Heart right ventricle (tissue), 16 donors: ENCODE data around the gene ANO4. TPM values are rescaled to one million over a fixed set of nuclear protein-coding genes. Genes with fewer than 3 reads are reported as not detected.

Source experiments
- ATAC-seq, 8 donors: fragments of 200-7000 bp; cut with Tn5 transposase; one replicate each; pipeline ENCODE4 v1.9.1; 2020; ENCODE audit warnings: mild to moderate bottlenecking in 8 of 8, moderate library complexity in 8 of 8, moderate number of reproducible peaks in 1 of 8
- DNase-seq, 2 donors: peaks; one replicate each; pipeline ENCODE4 v3.0.0-alpha.2; 2020
- H3K27ac ChIP-seq, 10 donors: fragments of 200-600 bp; sonication (generic) in 2 of 10; one replicate each; pipeline versions ENCODE4 v1.5.0 to v1.8.0; 2020 to 2022; ENCODE audit warnings: mild to moderate bottlenecking in 3 of 10
- H3K27me3 ChIP-seq, 7 donors: fragments of 200-600 bp; one replicate each; pipeline ENCODE4 v1.8.0; 2021 to 2022; ENCODE audit warnings: mild to moderate bottlenecking in 2 of 7
- H3K36me3 ChIP-seq, 9 donors: fragments of 200-600 bp; sonication (generic) in 1 of 9; one replicate each; pipeline versions ENCODE4 v1.5.0 to v1.8.0; 2020 to 2022; ENCODE audit warnings: mild to moderate bottlenecking in 2 of 9
- H3K4me1 ChIP-seq, 9 donors: fragments of 200-600 bp; sonication (generic) in 1 of 9; one replicate each; pipeline versions ENCODE4 v1.5.0 to v1.8.0; 2020 to 2022; ENCODE audit warnings: mild to moderate bottlenecking in 4 of 9
- H3K4me3 ChIP-seq, 10 donors: fragments of 200-600 bp; sonication (generic) in 2 of 10; one replicate each; pipeline versions ENCODE4 v1.5.0 to v1.8.0; 2020 to 2022; ENCODE audit warnings: mild to moderate bottlenecking in 7 of 10, moderate library complexity in 2 of 10
- H3K9me3 ChIP-seq, 11 donors: fragments of 200-600 bp in 10 of 11; sonication (generic) in 2 of 11; one replicate each; pipeline versions ENCODE4 v1.5.0 to v1.8.0; 2013 to 2022; ENCODE audit warnings: mild to moderate bottlenecking in 2 of 11, control low read depth in 1 of 11, moderate library complexity in 1 of 11
- WGBS, 2 donors: extraction: QIAGEN DNeasy Blood & Tissue Kit; methylation state at CpG; one replicate each; pipeline ENCODE4 v1.1.7; 2013; ENCODE audit warnings: inconsistent platforms in 1 of 2; 5-methylcytosine and 5-hydroxymethylcytosine counted together
- intact Hi-C, 10 donors: fragments of 100-400 bp; cut with DNase I; formaldehyde crosslinking; loops; one replicate each; pipeline versions ENCODE4 v1.11.1 to v1.14.2; 2022
- polyA plus RNA-seq, 2 donors: library from polyadenylated mRNA; stranded (reverse); fragments of 200-250 nt; gene quantifications; one replicate each; pipeline ENCODE4 v1.2.3, GENCODE V29; 2013
- total RNA-seq, 10 donors: library from RNA; stranded (reverse); fragmentation: NEBNext Ultra II Directional in 3 of 10; extraction: Animal tissue kit (Norgen Biotek cat#: 25700) in 3 of 10; gene quantifications; one replicate each; pipeline versions ENCODE4 v1.2.1 to v1.2.4, GENCODE V29; 2021 to 2023
- TF ChIP-seq, protein P1 (sequence below), 9 donors: fragments of 200-600 bp; sonication (generic) in 2 of 9; IDR thresholded peaks; one replicate each; pipeline versions ENCODE4 v1.5.0 to v1.8.0; 2021 to 2022; ENCODE audit warnings: antibody characterized with exemption in 9 of 9, mild to moderate bottlenecking in 5 of 9, moderate library complexity in 1 of 9
- donor health status: Arrhythmogenic right ventricular cardiomyopathy.
- donor health status: ischemic (EF 13 %, LVEDD 7.1; RV severe dilation, severe dysfunction).
- donor health status: healthy with polysubstance abuse.
- donor health status: DM: no; HTN: yes; CAD: no.
- donor health status: DM: no; HTN: no; CAD: no.
- donor health status: ischemic (EF 25% LVEDD 6.9; RV normal size, moderate dysfunction).
- donor health status: ischemic (EF 25% LVEDD 5.7; RV mildly dilated, moderate dysfunction).
- donor health status: healthy.
- donor health status: DM: yes; HTN: yes; CAD: no.
- donor health status: Ischemic cardiomyopathy.
- donor health status: ischemic (EF 35%, LVEDD 5.7; RV mildly dilated, moderate dysfunction).
- donor health status: nonischemic (EF 11% LVEDD 7.7; RV severe dilation, severe dysfunction).
- donor health status: DM: yes; HTN: yes; CAD: no.
- donor health status: PGD.
- donor health status: ischemic (EF 29% LVEDD 5.4; RV normal size, mild dysfunction).
- donor health status: nonischemic (EF 23%, LVEDD 6.1; RV moderate dilation, normal function).

The ANO4 gene
- total and polyA plus RNA-seq, 12 donors = 0.08 to 0.45 (median 0.19) TPM; not detected in 5

DNA sequence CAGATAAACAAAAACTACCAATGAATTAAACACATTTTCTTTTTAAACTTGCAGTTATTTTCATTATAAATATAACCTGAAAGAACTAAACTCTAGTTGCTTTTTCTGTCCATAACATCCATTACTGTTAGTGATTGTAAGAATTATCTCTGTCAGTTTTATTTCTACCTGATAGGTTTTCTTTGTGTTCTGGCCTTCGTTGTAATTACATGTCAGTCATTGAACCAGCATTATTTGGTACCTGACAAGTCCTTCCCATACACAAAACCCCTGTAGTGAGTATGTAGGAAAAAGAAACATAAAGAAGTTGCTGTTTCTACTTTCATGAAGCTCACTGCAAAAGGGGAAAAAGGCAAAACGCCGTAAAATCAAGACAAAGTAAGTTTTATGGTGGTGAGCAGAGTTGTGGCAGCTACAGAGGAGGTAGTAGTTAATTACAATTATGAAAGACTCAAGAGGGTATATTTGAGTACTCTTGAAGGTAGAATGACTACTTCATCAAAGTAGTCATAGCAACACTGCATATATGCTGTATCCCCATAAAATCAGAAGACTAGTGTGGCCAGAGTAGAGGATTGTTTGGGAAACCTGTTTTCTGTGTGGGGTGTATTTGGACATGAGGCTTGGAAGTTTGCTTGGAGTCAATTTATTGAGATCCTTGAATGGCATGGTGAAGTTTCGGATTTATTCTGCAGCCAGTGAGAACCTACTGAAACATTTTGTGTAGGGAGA lies 312.6 kb downstream of the ANO4 start:
- H3K36me3 ChIP-seq = no peaks in the 10 kb centered on the region
- no peak overlapping the region for H3K27ac ChIP-seq
- WGBS, 2 donors = 79 to 82% methylated on average over 4 of the region's 4 CpGs
- H3K4me1 ChIP-seq = no peaks in the 10 kb centered on the region
- TF ChIP-seq, protein P1, sequence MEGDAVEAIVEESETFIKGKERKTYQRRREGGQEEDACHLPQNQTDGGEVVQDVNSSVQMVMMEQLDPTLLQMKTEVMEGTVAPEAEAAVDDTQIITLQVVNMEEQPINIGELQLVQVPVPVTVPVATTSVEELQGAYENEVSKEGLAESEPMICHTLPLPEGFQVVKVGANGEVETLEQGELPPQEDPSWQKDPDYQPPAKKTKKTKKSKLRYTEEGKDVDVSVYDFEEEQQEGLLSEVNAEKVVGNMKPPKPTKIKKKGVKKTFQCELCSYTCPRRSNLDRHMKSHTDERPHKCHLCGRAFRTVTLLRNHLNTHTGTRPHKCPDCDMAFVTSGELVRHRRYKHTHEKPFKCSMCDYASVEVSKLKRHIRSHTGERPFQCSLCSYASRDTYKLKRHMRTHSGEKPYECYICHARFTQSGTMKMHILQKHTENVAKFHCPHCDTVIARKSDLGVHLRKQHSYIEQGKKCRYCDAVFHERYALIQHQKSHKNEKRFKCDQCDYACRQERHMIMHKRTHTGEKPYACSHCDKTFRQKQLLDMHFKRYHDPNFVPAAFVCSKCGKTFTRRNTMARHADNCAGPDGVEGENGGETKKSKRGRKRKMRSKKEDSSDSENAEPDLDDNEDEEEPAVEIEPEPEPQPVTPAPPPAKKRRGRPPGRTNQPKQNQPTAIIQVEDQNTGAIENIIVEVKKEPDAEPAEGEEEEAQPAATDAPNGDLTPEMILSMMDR (IDR thresholded peaks at IDR 0.05) = no peak
- H3K9me3 ChIP-seq = peaks cover 0 to 31% (median 7%) of the 10 kb centered on the region in 11 donors
- ATAC-seq = no peak
- no peaks in the 10 kb centered on the region for H3K27me3 ChIP-seq
- H3K4me3 ChIP-seq = no peak overlapping the region
- intact Hi-C loops = no loop called here
- no peak for DNase-seq

DNA sequence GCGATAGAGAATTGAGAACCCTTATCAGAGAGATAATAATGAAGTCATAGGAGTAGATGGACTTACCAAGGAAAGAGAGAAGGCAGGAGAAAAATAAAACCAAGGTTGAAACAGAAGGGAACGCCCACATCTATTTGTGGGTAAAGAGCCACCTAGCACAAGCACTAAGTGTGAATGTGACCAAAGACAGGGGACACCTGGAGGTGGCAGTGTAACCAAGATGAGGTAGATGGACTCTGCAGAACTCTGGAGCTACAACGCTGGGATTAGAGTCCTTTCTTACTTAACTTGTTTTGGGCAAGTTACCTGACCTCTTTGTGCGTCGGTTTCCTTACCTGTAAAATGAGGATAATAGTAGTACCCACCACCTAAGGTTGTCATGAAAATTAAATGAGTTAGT lies 313.6 kb downstream of the ANO4 start:
- WGBS, 2 donors = 86 to 89% methylated on average over 5 of the region's 5 CpGs
- no peaks in the 10 kb centered on the region for H3K4me1 ChIP-seq

DNA sequence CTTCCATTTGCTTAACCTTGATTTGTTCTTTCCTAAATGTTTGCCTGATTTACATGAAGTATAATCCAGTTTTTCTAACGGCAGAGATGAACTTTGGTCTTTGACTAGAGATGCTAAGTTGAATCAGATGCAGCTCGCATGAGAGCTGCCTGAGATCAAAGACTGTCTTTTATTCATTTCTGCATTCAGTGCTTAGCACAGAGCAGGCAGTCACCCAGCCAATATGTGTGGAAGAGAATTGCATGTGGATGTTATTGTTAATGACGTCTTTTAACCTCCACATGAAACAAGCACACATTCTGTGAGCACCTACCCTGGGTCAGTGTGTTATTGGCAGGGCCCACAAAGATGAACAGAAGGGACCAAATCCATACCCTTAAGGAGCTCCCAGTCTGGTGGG lies 316.3 kb downstream of the ANO4 start:
- H3K9me3 ChIP-seq = peaks cover 0 to 15% (median 0%) of the 10 kb centered on the region in 11 donors
- DNase-seq (no peak), ATAC-seq (no peak)
- no peaks in the 10 kb centered on the region for H3K27me3 ChIP-seq
- H3K36me3 ChIP-seq = no peaks in the 10 kb centered on the region
- no peak overlapping the region for H3K4me3 ChIP-seq
- 79 to 81% methylated on average over 3 of the region's 3 CpGs for WGBS, 2 donors
- H3K4me1 ChIP-seq = no peaks in the 10 kb centered on the region
- no peak overlapping the region for H3K27ac ChIP-seq
- intact Hi-C loops = no loop called here
- TF ChIP-seq, protein P1 (IDR thresholded peaks at IDR 0.05) = no peak

More for the DNA sequence above, 313.6 kb downstream of the ANO4 start:
- H3K27ac ChIP-seq = no peak overlapping the region
- TF ChIP-seq, protein P1 (IDR thresholded peaks at IDR 0.05) = no peak
- no peak overlapping the region for H3K4me3 ChIP-seq
- no peaks in the 10 kb centered on the region for H3K36me3 ChIP-seq
- H3K9me3 ChIP-seq = peaks cover 0 to 23% (median 7%) of the 10 kb centered on the region in 11 donors
- intact Hi-C loops = no loop called here
- H3K27me3 ChIP-seq = no peaks in the 10 kb centered on the region
- ATAC-seq (no peak), DNase-seq (no peak)

DNA sequence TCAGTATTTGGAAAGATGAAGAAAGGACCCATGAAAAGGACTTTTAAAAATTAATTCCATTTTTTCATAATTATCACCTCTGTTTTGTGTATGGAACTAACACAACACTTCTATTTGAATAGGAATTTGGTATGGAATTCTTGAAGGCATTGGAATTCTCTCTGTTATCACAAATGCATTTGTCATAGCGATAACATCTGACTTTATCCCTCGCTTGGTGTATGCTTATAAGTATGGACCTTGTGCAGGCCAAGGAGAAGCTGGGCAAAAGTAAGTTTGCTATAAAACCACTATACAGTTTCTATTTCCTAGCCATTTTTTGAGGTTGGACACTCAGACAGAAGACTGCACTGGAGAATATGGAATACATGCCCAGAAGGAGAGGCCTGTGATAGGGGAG lies 316.9 kb downstream of the ANO4 start:
- WGBS, 2 donors = 78 to 79% methylated on average over 2 of the region's 2 CpGs

More for the DNA sequence above, 316.9 kb downstream of the ANO4 start:
- Histone ChIP-seq H3K27ac (no peak overlapping the region), H3K36me3 (no peaks in the 10 kb centered on the region), H3K4me1 (no peaks in the 10 kb centered on the region), H3K4me3 (no peak overlapping the region), H3K9me3 (peaks cover 0 to 15% (median 0%) of the 10 kb centered on the region in 11 donors), H3K27me3 (no peaks in the 10 kb centered on the region)
- ATAC-seq (no peak), DNase-seq (no peak)
- TF ChIP-seq, protein P1 (IDR thresholded peaks at IDR 0.05) = no peak
- intact Hi-C loops = no loop called here
